Keratinocyte (primary cell): ENCODE measurements around the gene DMBX1. TPM values are rescaled to one million over a fixed set of nuclear protein-coding genes. Genes with fewer than 3 reads are reported as not detected.

Source experiments
- DNase-seq: peaks from one replicate; pipeline ENCODE4 v3.0.0-alpha.2; 2011; ENCODE audit warnings: low read depth, missing footprints, low spot score
- FAIRE-seq: peaks from 2 replicates; lab custom pipeline; 2011; peaks lifted over from hg19 to GRCh38; lab: Jason Lieb, UNC
- H2AFZ ChIP-seq: 2 replicates; pipeline ENCODE4 v1.6.0; 2012; ENCODE audit warnings: low read length, control low read depth, inconsistent platforms; ENCODE audit not compliant: control insufficient read depth
- H3K27ac ChIP-seq: 2 replicates; pipeline ENCODE4 v1.5.1; 2011; ENCODE audit warnings: low read length; ENCODE audit not compliant: control insufficient read depth, insufficient read depth
- H3K27me3 ChIP-seq: 3 replicates; pipeline ENCODE4 v1.6.0; 2011; ENCODE audit warnings: low read length; ENCODE audit not compliant: control insufficient read depth, insufficient read depth; ENCODE audit errors: extremely low read depth
- H3K36me3 ChIP-seq, 2 experiments: 2 replicates in 1 of 2; 3 replicates in 1 of 2; pipeline ENCODE4 v1.5.1; 2011; ENCODE audit warnings: low read length in 2 of 2, mild to moderate bottlenecking in 1 of 2; ENCODE audit not compliant: control insufficient read depth in 2 of 2, insufficient read depth in 2 of 2; ENCODE audit errors: extremely low read depth in 1 of 2
- H3K4me1 ChIP-seq: 3 replicates; pipeline ENCODE4 v1.5.1; 2011; ENCODE audit warnings: low read length; ENCODE audit not compliant: control insufficient read depth, insufficient read depth; ENCODE audit errors: extremely low read depth
- H3K4me2 ChIP-seq: 3 replicates; pipeline ENCODE4 v1.6.0; 2011; ENCODE audit warnings: low read depth, low read length; ENCODE audit not compliant: control insufficient read depth, insufficient read depth; ENCODE audit errors: extremely low read depth
- H3K4me3 ChIP-seq, 3 experiments: fragments of 200-600 bp in 1 of 3; sonication (generic) in 1 of 3; 2 replicates in 2 of 3; 3 replicates in 1 of 3; pipeline ENCODE4 v1.5.1; 2011 to 2016; ENCODE audit warnings: low read length in 3 of 3, mild to moderate bottlenecking in 3 of 3, control low read depth in 2 of 3, inconsistent platforms in 1 of 3, low read depth in 1 of 3, mixed read lengths in 1 of 3, mixed run types in 1 of 3, moderate library complexity in 1 of 3; ENCODE audit not compliant: control insufficient read depth in 2 of 3, insufficient read depth in 2 of 3; ENCODE audit errors: extremely low read depth in 1 of 3
- H3K79me2 ChIP-seq: 2 replicates; pipeline ENCODE4 v1.6.0; 2012; ENCODE audit warnings: low read length; ENCODE audit not compliant: control insufficient read depth, insufficient read depth
- H3K9ac ChIP-seq: 3 replicates; pipeline ENCODE4 v1.6.0; 2011; ENCODE audit warnings: low read length; ENCODE audit not compliant: control insufficient read depth, insufficient read depth; ENCODE audit errors: extremely low read depth
- H3K9me1 ChIP-seq: 3 replicates; pipeline ENCODE4 v1.6.0; 2011; ENCODE audit warnings: low read length; ENCODE audit not compliant: control insufficient read depth, insufficient read depth; ENCODE audit errors: extremely low read depth
- H3K9me3 ChIP-seq: 2 replicates; pipeline ENCODE4 v1.5.1; 2012; ENCODE audit warnings: low read depth, low read length; ENCODE audit not compliant: control insufficient read depth
- H4K20me1 ChIP-seq: 3 replicates; pipeline ENCODE4 v1.6.0; 2011; ENCODE audit warnings: low read length; ENCODE audit not compliant: control insufficient read depth, insufficient read depth; ENCODE audit errors: extremely low read depth
- EZH2 ChIP-seq: IDR thresholded peaks from one replicate; pipeline ENCODE4 v1.6.1; 2012; ENCODE audit warnings: inconsistent platforms, mild to moderate bottlenecking, low read length, moderate library complexity
- dilution Hi-C: fragments of 300-500 bp; cut with MboI; formaldehyde crosslinking; loops from one replicate; pipeline ENCODE4 v1.7.0; 2020; ENCODE audit warnings: low sequenced_read_pairs; ENCODE audit not compliant: extremely low pct_ligation_motif_present
- polyA plus RNA-seq, 5 experiments: library from polyadenylated mRNA; depleted of rRNA in 3 of 5; stranded (reverse) in 3 of 5; stranded (forward) in 1 of 5; unstranded in 1 of 5; fragments of >200 nt; gene quantifications; 1 replicate in 1 of 5; 2 replicates in 3 of 5; 3 replicates in 1 of 5; pipeline versions ENCODE4 v1.2.1 to v1.2.3, GENCODE V29; 2011 to 2012; ENCODE audit warnings: missing spikeins in 2 of 5, low read depth in 1 of 5, low replicate concordance in 1 of 5
- TF ChIP-seq, protein P1 (sequence below), 3 experiments: IDR thresholded peaks in 1 of 3; conservative IDR thresholded peaks in 1 of 3; optimal IDR thresholded peaks in 1 of 3; 2 replicates in 2 of 3; 3 replicates in 1 of 3; pipeline versions ENCODE3 to v1.5.1; 2011; ENCODE audit warnings: low read length in 3 of 3, mild to moderate bottlenecking in 3 of 3, moderate library complexity in 2 of 3, control low read depth in 1 of 3, inconsistent platforms in 1 of 3; ENCODE audit not compliant: insufficient read depth in 2 of 3; ENCODE audit errors: extremely low read depth in 1 of 3

The DMBX1 gene
- polyA plus RNA-seq, 1 donor (not counting 4 experiments of a cell fraction or from before 2014, with no cell fraction given): not detected

DNA sequence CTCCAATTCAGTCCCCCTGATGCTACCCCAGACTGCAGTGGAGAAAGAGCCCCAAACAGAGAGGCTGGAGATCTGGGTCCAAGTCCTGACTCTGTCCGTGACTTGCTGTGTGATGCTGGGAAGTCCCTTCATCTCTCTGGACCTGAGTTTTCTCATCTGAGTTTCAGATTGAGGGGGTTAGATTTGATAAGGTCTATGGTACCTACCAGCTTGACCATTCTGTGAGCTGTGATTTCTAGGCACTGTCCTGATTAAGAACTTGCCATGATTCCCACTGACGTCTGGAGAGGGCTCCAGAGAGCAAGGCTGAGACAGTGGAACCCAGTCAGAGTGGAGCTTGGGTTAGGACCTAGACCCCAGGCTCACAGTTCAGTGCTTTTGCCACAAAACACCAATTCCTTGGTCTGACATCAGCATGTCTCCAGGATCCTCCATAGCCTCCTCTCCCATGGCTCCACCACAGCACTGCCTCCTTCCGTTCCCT lies 43.8 kb upstream of the DMBX1 start:
- Histone ChIP-seq H3K4me3 (no peak overlapping the region), H3K9me3 (no peaks in the 10 kb centered on the region), H4K20me1 (no peaks in the 10 kb centered on the region), H3K9ac (no peak overlapping the region), H3K4me2 (no peak overlapping the region), H3K27ac (no peak overlapping the region), H3K27me3 (peaks cover 44% of the 10 kb centered on the region), H3K9me1 (no peaks in the 10 kb centered on the region), H3K4me1 (no peaks in the 10 kb centered on the region), H2AFZ (no peak overlapping the region), H3K79me2 (no peaks in the 10 kb centered on the region), H3K36me3 (no peaks in the 10 kb centered on the region)
- no peak for DNase-seq
- no peak for FAIRE-seq
- TF ChIP-seq, protein P1, sequence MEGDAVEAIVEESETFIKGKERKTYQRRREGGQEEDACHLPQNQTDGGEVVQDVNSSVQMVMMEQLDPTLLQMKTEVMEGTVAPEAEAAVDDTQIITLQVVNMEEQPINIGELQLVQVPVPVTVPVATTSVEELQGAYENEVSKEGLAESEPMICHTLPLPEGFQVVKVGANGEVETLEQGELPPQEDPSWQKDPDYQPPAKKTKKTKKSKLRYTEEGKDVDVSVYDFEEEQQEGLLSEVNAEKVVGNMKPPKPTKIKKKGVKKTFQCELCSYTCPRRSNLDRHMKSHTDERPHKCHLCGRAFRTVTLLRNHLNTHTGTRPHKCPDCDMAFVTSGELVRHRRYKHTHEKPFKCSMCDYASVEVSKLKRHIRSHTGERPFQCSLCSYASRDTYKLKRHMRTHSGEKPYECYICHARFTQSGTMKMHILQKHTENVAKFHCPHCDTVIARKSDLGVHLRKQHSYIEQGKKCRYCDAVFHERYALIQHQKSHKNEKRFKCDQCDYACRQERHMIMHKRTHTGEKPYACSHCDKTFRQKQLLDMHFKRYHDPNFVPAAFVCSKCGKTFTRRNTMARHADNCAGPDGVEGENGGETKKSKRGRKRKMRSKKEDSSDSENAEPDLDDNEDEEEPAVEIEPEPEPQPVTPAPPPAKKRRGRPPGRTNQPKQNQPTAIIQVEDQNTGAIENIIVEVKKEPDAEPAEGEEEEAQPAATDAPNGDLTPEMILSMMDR (optimal IDR thresholded peaks at IDR 0.05 in 1 of 3, IDR thresholded peaks at IDR 0.05 in 1 of 3, conservative IDR thresholded peaks at IDR 0.05 in 1 of 3; ENCODE audit: extremely low read depth in 1 of 3, insufficient read depth in 2 of 3, low read length in 3 of 3): no peak
- no peak for TF ChIP-seq EZH2
- dilution Hi-C loops: no loop called here

DNA sequence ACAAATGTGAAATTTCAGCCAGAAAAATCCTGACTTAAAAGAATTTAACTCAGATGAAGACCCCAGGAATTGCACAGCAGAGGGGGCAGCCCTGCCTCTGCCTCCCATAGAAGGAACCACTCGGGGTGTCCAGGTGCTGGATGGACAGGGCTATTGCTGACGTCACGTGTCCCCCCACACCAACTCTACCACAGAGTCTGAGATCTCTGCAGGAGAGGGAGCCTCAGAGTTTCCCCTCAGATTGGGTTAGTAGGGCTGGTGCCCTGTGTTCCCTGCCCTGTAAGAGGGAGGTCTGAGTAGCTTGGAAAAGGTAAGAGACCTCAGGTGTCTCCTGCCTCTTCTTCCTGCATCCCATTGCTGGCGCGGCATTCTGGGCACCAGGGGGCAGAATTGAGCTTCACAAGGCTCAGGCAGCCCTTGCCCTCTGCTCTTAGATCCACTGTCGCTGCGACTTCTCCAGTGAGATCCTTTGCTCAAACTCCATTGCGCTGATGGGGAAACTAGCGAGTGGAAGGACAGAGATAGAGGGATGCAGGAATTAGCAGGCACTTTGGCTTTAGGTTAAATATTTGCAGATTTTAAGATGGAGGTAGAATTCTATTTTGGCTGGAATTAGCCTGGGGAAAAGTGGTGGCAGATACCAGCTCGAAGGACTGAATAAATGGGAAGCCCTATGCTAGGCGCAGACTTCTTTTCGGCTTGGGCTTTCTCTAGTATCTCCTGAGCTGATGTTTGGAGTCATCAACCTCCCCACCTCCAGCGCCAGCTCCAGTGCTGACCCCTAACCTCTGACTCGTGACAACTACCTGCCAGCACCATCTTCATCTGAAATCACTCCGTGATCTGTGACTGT lies 42.8 kb upstream of the DMBX1 start:
- dilution Hi-C loops: no loop called here
- no peaks in the 10 kb centered on the region for H3K36me3 ChIP-seq
- H3K4me2 ChIP-seq: no peak overlapping the region
- DNase-seq (peak; percentile 32), FAIRE-seq (peak; percentile 76)
- no peaks in the 10 kb centered on the region for H3K9me3 ChIP-seq
- H3K79me2 ChIP-seq: no peaks in the 10 kb centered on the region
- H3K27me3 ChIP-seq: peaks cover 54% of the 10 kb centered on the region
- H4K20me1 ChIP-seq: no peaks in the 10 kb centered on the region
- H3K27ac ChIP-seq: no peak overlapping the region
- no peak overlapping the region for H2AFZ ChIP-seq
- H3K4me1 ChIP-seq: no peaks in the 10 kb centered on the region
- no peak overlapping the region for H3K4me3 ChIP-seq
- no peak overlapping the region for H3K9ac ChIP-seq
- TF ChIP-seq, protein P1 (optimal IDR thresholded peaks at IDR 0.05 in 1 of 3, IDR thresholded peaks at IDR 0.05 in 1 of 3, conservative IDR thresholded peaks at IDR 0.05 in 1 of 3; ENCODE audit: extremely low read depth in 1 of 3, insufficient read depth in 2 of 3, low read length in 3 of 3): peak; percentile 92 to 97 (median 95)
- no peak for TF ChIP-seq EZH2
- no peaks in the 10 kb centered on the region for H3K9me1 ChIP-seq
